ENCODE data around the gene XRN2.
"Not testable (repeated sequence)": the region's sequence is repeated elsewhere in the genome, so short reads cannot be mapped to it uniquely, and the experiment has no call there.

XRN2 gene

GRCh38 chr20:21352703-21353102, 49.6 kb downstream of the XRN2 start:
- no peak for DNase-seq (ENCODE audit: low read depth)

- no peak for DNase-seq (ENCODE audit: low read depth)
Measured at GRCh38 chr20:21353236-21353635, 50.1 kb downstream of the XRN2 start.

GRCh38 chr20:21355981-21356380, 52.9 kb downstream of the XRN2 start:
- no peak for DNase-seq (ENCODE audit: low read depth)

GRCh38 chr20:21356386-21356785, 53.3 kb downstream of the XRN2 start:
- no peak for DNase-seq (ENCODE audit: low read depth)

GRCh38 chr20:21357844-21358243, 54.7 kb downstream of the XRN2 start:
- DNase-seq (ENCODE audit: low read depth): no peak

- no peak for DNase-seq (ENCODE audit: low read depth)
Measured at GRCh38 chr20:21358737-21359136, 55.6 kb downstream of the XRN2 start.

- DNase-seq (ENCODE audit: low read depth): no peak
Measured at GRCh38 chr20:21360705-21361104, 57.6 kb downstream of the XRN2 start.

- no peak for DNase-seq (ENCODE audit: low read depth)
Measured at GRCh38 chr20:21361266-21361665, 58.1 kb downstream of the XRN2 start.

- DNase-seq (ENCODE audit: low read depth): no peak
Measured at GRCh38 chr20:21364413-21364812, 61.3 kb downstream of the XRN2 start.

- DNase-seq (ENCODE audit: low read depth): no peak
Measured at GRCh38 chr20:21365771-21366170, 62.6 kb downstream of the XRN2 start.

GRCh38 chr20:21366273-21366672, 63.1 kb downstream of the XRN2 start:
- not testable (repeated sequence) for DNase-seq (ENCODE audit: low read depth)

GRCh38 chr20:21368791-21369190, 65.7 kb downstream of the XRN2 start:
- DNase-seq (ENCODE audit: low read depth): no peak

- DNase-seq (ENCODE audit: low read depth): no peak
Measured at GRCh38 chr20:21371193-21371592, 68.1 kb downstream of the XRN2 start.

- no peak for DNase-seq (ENCODE audit: low read depth)
Measured at GRCh38 chr20:21372016-21372415, 68.9 kb downstream of the XRN2 start.

- DNase-seq (ENCODE audit: low read depth): no peak
Measured at GRCh38 chr20:21373436-21373835, 70.3 kb downstream of the XRN2 start.

GRCh38 chr20:21376626-21377025, 73.5 kb downstream of the XRN2 start:
- no peak for DNase-seq (ENCODE audit: low read depth)

GRCh38 chr20:21377701-21378100, 74.6 kb downstream of the XRN2 start:
- DNase-seq (ENCODE audit: low read depth): no peak

- DNase-seq (ENCODE audit: low read depth): no peak
Measured at GRCh38 chr20:21378259-21378658, 75.1 kb downstream of the XRN2 start.

GRCh38 chr20:21380711-21381110, 77.6 kb downstream of the XRN2 start:
- DNase-seq (ENCODE audit: low read depth): no peak

GRCh38 chr20:21381619-21382018, 78.5 kb downstream of the XRN2 start:
- DNase-seq (ENCODE audit: low read depth): no peak

GRCh38 chr20:21384308-21384892, 81.3 kb downstream of the XRN2 start:
- DNase-seq (ENCODE audit: low read depth): no peak

- no peak for DNase-seq (ENCODE audit: low read depth)
Measured at GRCh38 chr20:21386111-21386510, 83.0 kb downstream of the XRN2 start.

GRCh38 chr20:21387528-21387927, 84.4 kb downstream of the XRN2 start:
- no peak for DNase-seq (ENCODE audit: low read depth)

- no peak for DNase-seq (ENCODE audit: low read depth)
Measured at GRCh38 chr20:21388566-21388965, 85.4 kb downstream of the XRN2 start.

- DNase-seq (ENCODE audit: low read depth): no peak
Measured at GRCh38 chr20:21389368-21389767, 86.2 kb downstream of the XRN2 start.
